PFSK-1 (cell line): ENCODE results near the gene RETSAT.

ENCODE experiments used
- FOXP2 ChIP-seq: optimal IDR thresholded peaks from 2 replicates; pipeline ENCODE3; 2011; ENCODE audit warnings: borderline replicate concordance, control low read depth, inconsistent platforms; ENCODE audit not compliant: insufficient read depth; ENCODE audit errors: extremely low read length, extremely low read depth
- POLR2AphosphoS5 ChIP-seq: IDR thresholded peaks from 2 replicates; pipeline ENCODE4 v1.6.1; 2012; ENCODE audit warnings: low read depth, mild to moderate bottlenecking, control low read depth, low read length, moderate library complexity
- SIN3A ChIP-seq: IDR thresholded peaks from 2 replicates; pipeline ENCODE4 v1.6.1; 2012; ENCODE audit warnings: mild to moderate bottlenecking, low read length, moderate library complexity, borderline replicate concordance; ENCODE audit not compliant: insufficient read depth
- TAF1 ChIP-seq: IDR thresholded peaks from 2 replicates; pipeline ENCODE4 v1.6.1; 2012; ENCODE audit warnings: low read length, control low read depth, borderline replicate concordance; ENCODE audit not compliant: insufficient read depth
- TF ChIP-seq, protein P1 (sequence below), 2 experiments: IDR thresholded peaks; 2 replicates each; pipeline versions ENCODE4 v1.6.1 to v1.8.0; 2011 to 2012; ENCODE audit warnings: low read depth in 2 of 2, low read length in 2 of 2, control low read depth in 1 of 2, inconsistent platforms in 1 of 2, mild to moderate bottlenecking in 1 of 2, moderate library complexity in 1 of 2; ENCODE audit not compliant: insufficient read depth in 1 of 2

The RETSAT gene

DNA sequence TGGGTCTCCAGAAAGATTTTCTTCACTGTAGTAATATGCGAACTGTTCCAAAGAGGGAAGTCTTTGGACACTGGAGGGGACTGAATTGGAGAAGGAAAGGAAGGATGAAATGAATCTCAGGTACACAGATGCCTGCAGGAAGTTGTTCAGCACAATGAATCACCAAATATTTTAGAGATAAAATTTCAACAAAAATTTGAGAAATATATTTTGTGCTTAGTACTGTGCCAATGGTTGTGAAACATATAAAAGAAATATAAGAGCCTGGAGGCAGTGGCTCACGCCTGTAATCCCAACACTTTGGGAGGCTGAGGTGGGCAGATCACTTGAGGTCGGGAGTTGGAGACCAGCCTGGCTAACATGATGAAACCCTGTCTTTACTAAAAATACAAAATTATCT lies 3.4 kb upstream of the RETSAT start:
- TF ChIP-seq POLR2AphosphoS5 (no peak), SIN3A (no peak), TAF1 (no peak), FOXP2 (no peak)
- TF ChIP-seq, protein P1, sequence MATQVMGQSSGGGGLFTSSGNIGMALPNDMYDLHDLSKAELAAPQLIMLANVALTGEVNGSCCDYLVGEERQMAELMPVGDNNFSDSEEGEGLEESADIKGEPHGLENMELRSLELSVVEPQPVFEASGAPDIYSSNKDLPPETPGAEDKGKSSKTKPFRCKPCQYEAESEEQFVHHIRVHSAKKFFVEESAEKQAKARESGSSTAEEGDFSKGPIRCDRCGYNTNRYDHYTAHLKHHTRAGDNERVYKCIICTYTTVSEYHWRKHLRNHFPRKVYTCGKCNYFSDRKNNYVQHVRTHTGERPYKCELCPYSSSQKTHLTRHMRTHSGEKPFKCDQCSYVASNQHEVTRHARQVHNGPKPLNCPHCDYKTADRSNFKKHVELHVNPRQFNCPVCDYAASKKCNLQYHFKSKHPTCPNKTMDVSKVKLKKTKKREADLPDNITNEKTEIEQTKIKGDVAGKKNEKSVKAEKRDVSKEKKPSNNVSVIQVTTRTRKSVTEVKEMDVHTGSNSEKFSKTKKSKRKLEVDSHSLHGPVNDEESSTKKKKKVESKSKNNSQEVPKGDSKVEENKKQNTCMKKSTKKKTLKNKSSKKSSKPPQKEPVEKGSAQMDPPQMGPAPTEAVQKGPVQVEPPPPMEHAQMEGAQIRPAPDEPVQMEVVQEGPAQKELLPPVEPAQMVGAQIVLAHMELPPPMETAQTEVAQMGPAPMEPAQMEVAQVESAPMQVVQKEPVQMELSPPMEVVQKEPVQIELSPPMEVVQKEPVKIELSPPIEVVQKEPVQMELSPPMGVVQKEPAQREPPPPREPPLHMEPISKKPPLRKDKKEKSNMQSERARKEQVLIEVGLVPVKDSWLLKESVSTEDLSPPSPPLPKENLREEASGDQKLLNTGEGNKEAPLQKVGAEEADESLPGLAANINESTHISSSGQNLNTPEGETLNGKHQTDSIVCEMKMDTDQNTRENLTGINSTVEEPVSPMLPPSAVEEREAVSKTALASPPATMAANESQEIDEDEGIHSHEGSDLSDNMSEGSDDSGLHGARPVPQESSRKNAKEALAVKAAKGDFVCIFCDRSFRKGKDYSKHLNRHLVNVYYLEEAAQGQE (IDR thresholded peaks at IDR 0.05; ENCODE audit: insufficient read depth in 1 of 2, low read depth in 2 of 2, low read length in 2 of 2): no peak

DNA sequence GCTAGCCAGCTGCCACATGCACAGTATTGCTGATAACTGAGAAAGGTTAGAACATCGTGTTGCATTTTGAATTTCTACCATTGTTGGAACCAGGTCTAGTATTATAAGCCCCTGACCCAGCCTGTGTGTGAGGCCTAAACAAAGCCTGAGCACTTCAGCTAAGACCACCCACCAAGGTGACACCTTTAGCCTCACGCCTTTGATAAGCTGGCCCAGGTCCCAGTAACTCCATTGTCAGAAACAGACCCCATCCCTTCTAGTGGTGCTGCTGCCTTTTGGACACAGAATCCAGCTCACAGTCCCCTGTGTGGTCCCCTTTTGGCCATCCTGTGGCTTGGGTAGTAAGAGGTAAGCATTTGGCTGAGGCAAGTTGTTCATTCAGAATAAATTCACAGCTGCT lies 1.9 kb upstream of the RETSAT start:
- no peak for TF ChIP-seq FOXP2
- TF ChIP-seq POLR2AphosphoS5: no peak
- no peak for TF ChIP-seq SIN3A
- TF ChIP-seq TAF1: no peak
- TF ChIP-seq, protein P1 (IDR thresholded peaks at IDR 0.05; ENCODE audit: insufficient read depth in 1 of 2, low read depth in 2 of 2, low read length in 2 of 2): no peak

DNA sequence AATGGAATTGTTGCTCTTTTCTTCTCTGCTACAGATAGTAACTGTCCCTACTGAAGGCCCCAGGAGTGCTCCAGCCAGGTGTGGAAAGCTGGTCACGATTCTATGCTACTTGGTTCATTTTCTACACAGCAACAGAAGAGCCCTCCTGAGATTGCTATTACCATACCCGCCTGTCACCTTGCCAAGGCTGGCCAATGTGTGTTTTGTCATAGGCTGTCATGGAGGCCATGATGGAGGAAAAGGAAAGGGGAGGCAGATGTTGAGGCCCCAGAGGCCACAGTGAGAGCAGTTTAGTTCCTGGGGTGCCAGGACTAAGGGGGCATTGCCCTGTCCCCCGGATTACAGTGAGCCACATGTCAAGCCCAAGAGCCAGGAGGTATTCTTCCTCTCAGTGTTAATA lies 1.2 kb upstream of the RETSAT start:
- TF ChIP-seq, protein P1 (IDR thresholded peaks at IDR 0.05; ENCODE audit: insufficient read depth in 1 of 2, low read depth in 2 of 2, low read length in 2 of 2): no peak
- TF ChIP-seq POLR2AphosphoS5 (no peak), SIN3A (no peak), FOXP2 (no peak), TAF1 (no peak)

DNA sequence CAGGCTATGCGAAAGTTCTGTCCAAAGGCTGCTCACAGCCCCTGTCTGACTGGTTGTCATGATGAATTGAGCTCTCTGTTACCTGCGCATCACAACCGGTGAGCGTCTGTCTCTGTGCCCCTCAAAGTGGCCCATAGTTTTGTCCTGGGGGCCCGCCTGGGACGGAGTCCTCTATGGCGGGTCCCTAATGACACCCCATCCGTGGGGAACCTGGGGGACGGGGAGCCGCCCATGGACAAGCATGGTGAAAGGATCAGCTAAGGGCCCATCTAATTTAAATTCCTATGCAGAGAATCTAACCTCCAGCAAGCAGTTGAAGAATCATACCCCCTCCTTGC lies 714 bp upstream of the RETSAT start:
- TF ChIP-seq POLR2AphosphoS5 (no peak), SIN3A (no peak), FOXP2 (no peak), TAF1 (no peak)
- TF ChIP-seq, protein P1 (IDR thresholded peaks at IDR 0.05; ENCODE audit: insufficient read depth in 1 of 2, low read depth in 2 of 2, low read length in 2 of 2): no peak

DNA sequence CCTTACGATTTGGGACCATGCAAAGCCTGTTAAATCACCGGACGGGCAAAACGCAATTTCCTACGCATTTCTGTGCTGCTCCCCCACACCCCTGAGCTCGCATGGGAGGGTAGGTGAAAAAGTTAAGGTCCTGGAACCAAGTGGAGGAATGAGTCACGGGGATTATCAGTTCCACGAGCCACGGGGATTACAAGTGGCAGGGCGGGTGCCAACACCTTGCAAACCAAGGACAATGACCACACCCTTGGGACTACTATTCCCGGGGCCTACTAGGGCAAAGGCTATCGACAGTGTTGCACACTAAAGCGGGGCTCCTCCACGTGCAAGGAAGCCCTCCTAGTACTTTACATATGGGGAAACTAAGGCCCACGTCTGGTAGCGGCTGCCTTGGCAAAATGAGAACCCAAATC lies 447 bp downstream of the RETSAT start:
- TF ChIP-seq TAF1 (no peak), POLR2AphosphoS5 (no peak), SIN3A (0 out of 2 replicates have a peak, but pooled peaks have one; percentile 16), FOXP2 (no peak)
- TF ChIP-seq, protein P1 (IDR thresholded peaks at IDR 0.05; ENCODE audit: insufficient read depth in 1 of 2, low read depth in 2 of 2, low read length in 2 of 2): no peak
